Measurements from ENCODE around the gene TBC1D22A. TPM values are rescaled to one million over a fixed set of nuclear protein-coding genes. Genes with fewer than 3 reads are reported as not detected.

The TBC1D22A gene
- total and polyA plus RNA-seq, 11 donors, result 9.4 to 30.7 (median 18.6) TPM

GRCh38 chr22:47145883-47146282 lies 383.4 kb downstream of the TBC1D22A start:
- TF ChIP-seq CTCF (IDR thresholded peaks at IDR 0.05) (no peak), POLR2A (IDR thresholded peaks at IDR 0.05) (no peak)
- 90 to 95% (median 92%) methylated on average over 20 of the region's 20 CpGs for whole genome bisulfite sequencing, 4 donors
- DNase-seq, result no peak
- no peaks in the 10 kb centered on the region for H3K36me3 ChIP-seq
- ATAC-seq, result no peak
- H3K4me3 ChIP-seq, result no peak overlapping the region
- no peaks in the 10 kb centered on the region for H3K9me3 ChIP-seq
- no peaks in the 10 kb centered on the region for H3K27me3 ChIP-seq
- H3K27ac ChIP-seq, result no peak overlapping the region
- peaks cover 0 to 8% (median 0%) of the 10 kb centered on the region in 12 donors for H3K4me1 ChIP-seq
- intact Hi-C loops (cut with DNase I), result no loop called here

GRCh38 chr22:47146391-47146790 lies 383.9 kb downstream of the TBC1D22A start:
- ATAC-seq (no peak), DNase-seq (no peak)
- Histone ChIP-seq H3K4me3 (no peak overlapping the region), H3K36me3 (no peaks in the 10 kb centered on the region), H3K27ac (no peak overlapping the region), H3K4me1 (peaks cover 0 to 8% (median 0%) of the 10 kb centered on the region in 12 donors), H3K27me3 (no peaks in the 10 kb centered on the region), H3K9me3 (no peaks in the 10 kb centered on the region)
- no peak for TF ChIP-seq CTCF (IDR thresholded peaks at IDR 0.05)
- 86 to 90% (median 88%) methylated on average over 11 of the region's 11 CpGs for WGBS, 4 donors
- intact Hi-C loops (cut with DNase I), result no loop called here

GRCh38 chr22:47146941-47147340 lies 384.5 kb downstream of the TBC1D22A start:
- no peak for TF ChIP-seq CTCF (IDR thresholded peaks at IDR 0.05)
- TF ChIP-seq POLR2A (IDR thresholded peaks at IDR 0.05), result no peak
- WGBS, 4 donors, result 95 to 97% (median 96%) methylated on average over 16 of the region's 16 CpGs

GRCh38 chr22:47147572-47147971 lies 385.1 kb downstream of the TBC1D22A start:
- no peaks in the 10 kb centered on the region for H3K36me3 ChIP-seq
- intact Hi-C loops (cut with DNase I), result no loop called here
- no peak overlapping the region for H3K27ac ChIP-seq
- ATAC-seq, result no peak
- 96 to 100% (median 98%) methylated on average over 3 to 13 of the region's 13 CpGs for WGBS, 4 donors
- no peak for TF ChIP-seq CTCF (IDR thresholded peaks at IDR 0.05)
- no peak for TF ChIP-seq POLR2A (IDR thresholded peaks at IDR 0.05)
- peaks cover 0 to 8% (median 0%) of the 10 kb centered on the region in 12 donors for H3K4me1 ChIP-seq
- no peaks in the 10 kb centered on the region for H3K27me3 ChIP-seq
- H3K9me3 ChIP-seq, result peaks cover 0 to 5% (median 0%) of the 10 kb centered on the region in 12 donors
- peak in 1 of 5 donors; percentile 57 for DNase-seq
- no peak overlapping the region for H3K4me3 ChIP-seq

More at GRCh38 chr22:47146941-47147340, 384.5 kb downstream of the TBC1D22A start:
- Histone ChIP-seq H3K27ac (no peak overlapping the region), H3K4me3 (no peak overlapping the region), H3K9me3 (no peaks in the 10 kb centered on the region), H3K4me1 (peaks cover 0 to 8% (median 0%) of the 10 kb centered on the region in 12 donors), H3K36me3 (no peaks in the 10 kb centered on the region), H3K27me3 (no peaks in the 10 kb centered on the region)
- ATAC-seq (no peak), DNase-seq (no peak)
- intact Hi-C loops (cut with DNase I), result no loop called here

All from heart left ventricle (tissue), 16 donors.